PC-9 (cell line): ENCODE results near the gene JMJD8. TPM values are rescaled to one million over a fixed set of nuclear protein-coding genes. Genes with fewer than 3 reads are reported as not detected.
A peak's percentile ranks its signal among the peaks of the same experiment; 100 is the strongest.

ENCODE experiments used
- BruUV-seq: library from RNA; stranded (reverse); fragments of 400-500 nt; replicated peaks from 2 replicates; lab custom pipeline; 2021; lab: Mats Ljungman, UMichigan
- CTCF ChIA-PET: fragments of 300-600 bp; sonication (Branson Sonifier 250); formaldehyde crosslinking; loops from one replicate; lab custom pipeline; 2022; ENCODE audit warnings: antibody characterized with exemption; lab: Charles Lee
- POLR2A ChIA-PET: fragments of 300-600 bp; sonication (Branson Sonifier 250); formaldehyde crosslinking; loops from one replicate; lab custom pipeline; 2022; ENCODE audit warnings: antibody characterized with exemption; ENCODE audit not compliant: unreplicated experiment; lab: Charles Lee
- DNase-seq, 2 experiments: peaks; one replicate each; pipeline versions ENCODE4 v3.0.0 to v3.0.0-alpha.2; 2015 to 2022; ENCODE audit warnings: mixed read lengths in 1 of 2
- H2AFZ ChIP-seq: fragments of 200-600 bp; sonication (generic); 2 replicates; pipeline ENCODE4 v1.8.1; 2017; ENCODE audit warnings: antibody characterized with exemption
- H3F3A ChIP-seq: fragments of 200-600 bp; sonication (generic); 2 replicates; pipeline ENCODE4 v1.8.1; 2017; ENCODE audit warnings: antibody characterized with exemption, mild to moderate bottlenecking, low read depth; ENCODE audit not compliant: insufficient read depth
- H3K27ac ChIP-seq: fragments of 200-600 bp; sonication (generic); 2 replicates; pipeline ENCODE4 v1.6.1; 2016; ENCODE audit warnings: mixed run types
- H3K27me3 ChIP-seq: fragments of 200-600 bp; sonication (generic); 2 replicates; pipeline ENCODE4 v1.6.1; 2016; ENCODE audit warnings: low read depth, mixed run types; ENCODE audit not compliant: insufficient read depth
- H3K36me3 ChIP-seq: fragments of 200-600 bp; sonication (generic); 2 replicates; pipeline ENCODE4 v1.6.1; 2016; ENCODE audit warnings: low read depth, mixed run types
- H3K4me1 ChIP-seq: fragments of 200-600 bp; sonication (generic); replicated peaks from 2 replicates; pipeline ENCODE4 v1.6.1; 2016; ENCODE audit warnings: mixed run types; ENCODE audit not compliant: insufficient read depth
- H3K4me2 ChIP-seq: fragments of 200-600 bp; sonication (generic); 2 replicates; pipeline ENCODE4 v1.6.1; 2017; ENCODE audit warnings: mixed run types
- H3K4me3 ChIP-seq: fragments of 200-600 bp; sonication (generic); 2 replicates; pipeline ENCODE4 v1.6.1; 2016; ENCODE audit warnings: mixed run types
- H3K79me2 ChIP-seq: fragments of 200-600 bp; sonication (generic); 2 replicates; pipeline ENCODE4 v1.6.1; 2017; ENCODE audit warnings: low read depth, mixed run types
- H3K9me2 ChIP-seq: fragments of 200-600 bp; sonication (generic); 2 replicates; pipeline ENCODE4 v1.8.1; 2017; ENCODE audit warnings: mild to moderate bottlenecking; ENCODE audit not compliant: insufficient read depth
- H3K9me3 ChIP-seq: fragments of 200-600 bp; sonication (generic); 2 replicates; pipeline ENCODE4 v1.8.1; 2016; ENCODE audit warnings: low read depth; ENCODE audit not compliant: insufficient read depth
- H4K20me1 ChIP-seq: fragments of 200-600 bp; sonication (generic); 2 replicates; pipeline ENCODE4 v1.8.1; 2017; ENCODE audit not compliant: insufficient read depth
- EZH2 ChIP-seq: fragments of 200-600 bp; sonication (generic); IDR thresholded peaks from 2 replicates; pipeline ENCODE4 v1.8.0; 2017; ENCODE audit warnings: antibody characterized with exemption, low read depth
- intact Hi-C: fragments of 100-400 bp; cut with micrococcal nuclease; formaldehyde crosslinking; loops from one replicate; pipeline ENCODE4 v1.10.0; 2022; ENCODE audit not compliant: unreplicated experiment
- total RNA-seq: library from RNA; stranded (reverse); gene quantifications from 2 replicates; pipeline ENCODE4 v1.2.3, GENCODE V29; 2021
- TF ChIP-seq, protein P1 (sequence below): fragments of 200-600 bp; sonication (generic); conservative IDR thresholded peaks from 2 replicates; pipeline ENCODE4 v1.6.1; 2017; ENCODE audit warnings: mixed run types, antibody characterized with exemption, mild to moderate bottlenecking, moderate library complexity

JMJD8 gene
- total RNA-seq, 1 experiment from 2014 or later: 57.4 TPM

GRCh38 chr16:685967-686366 lies 1.8 kb upstream of the JMJD8 start:
- POLR2A ChIA-PET: no interaction called here
- BruUV-seq: no TSS peak

DNA sequence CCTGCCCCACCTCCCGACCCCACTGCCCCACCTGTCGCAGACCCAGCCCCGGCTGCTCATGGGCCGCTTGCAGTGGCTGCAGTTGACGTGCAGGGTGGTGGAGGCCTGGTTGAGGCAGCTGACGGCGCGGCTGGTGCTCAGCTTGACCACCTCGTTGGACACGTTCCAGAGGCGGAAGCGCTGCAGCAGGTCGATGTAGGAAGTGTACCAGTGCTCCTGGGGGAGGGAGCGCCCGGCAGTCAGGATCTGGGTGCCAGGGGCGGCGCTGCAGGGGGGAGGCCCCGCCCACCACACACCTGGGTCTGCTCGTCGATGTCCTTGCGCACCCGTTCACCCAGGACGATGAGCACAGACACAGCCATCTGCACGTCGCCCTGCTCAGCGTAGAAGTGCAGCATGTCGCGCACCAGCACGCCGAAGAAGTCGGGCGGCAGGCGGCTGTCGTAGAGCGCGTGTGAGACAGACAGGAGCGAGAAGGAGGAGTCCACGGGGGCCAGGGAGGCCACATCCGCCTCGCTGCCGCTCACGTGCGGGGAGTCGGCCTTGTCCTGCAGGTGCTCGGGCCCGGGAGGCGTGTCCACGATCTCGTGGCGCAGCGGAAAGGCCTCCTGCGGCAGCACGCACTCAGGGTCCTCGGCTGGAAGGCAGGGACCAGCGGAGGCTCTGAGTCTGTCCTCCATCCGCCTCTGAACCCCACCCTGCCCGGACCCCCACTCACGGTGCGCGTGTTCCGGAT lies 995 bp upstream of the JMJD8 start:
- DNase-seq: no peak
- TF ChIP-seq EZH2: no peak
- TF ChIP-seq, protein P1, sequence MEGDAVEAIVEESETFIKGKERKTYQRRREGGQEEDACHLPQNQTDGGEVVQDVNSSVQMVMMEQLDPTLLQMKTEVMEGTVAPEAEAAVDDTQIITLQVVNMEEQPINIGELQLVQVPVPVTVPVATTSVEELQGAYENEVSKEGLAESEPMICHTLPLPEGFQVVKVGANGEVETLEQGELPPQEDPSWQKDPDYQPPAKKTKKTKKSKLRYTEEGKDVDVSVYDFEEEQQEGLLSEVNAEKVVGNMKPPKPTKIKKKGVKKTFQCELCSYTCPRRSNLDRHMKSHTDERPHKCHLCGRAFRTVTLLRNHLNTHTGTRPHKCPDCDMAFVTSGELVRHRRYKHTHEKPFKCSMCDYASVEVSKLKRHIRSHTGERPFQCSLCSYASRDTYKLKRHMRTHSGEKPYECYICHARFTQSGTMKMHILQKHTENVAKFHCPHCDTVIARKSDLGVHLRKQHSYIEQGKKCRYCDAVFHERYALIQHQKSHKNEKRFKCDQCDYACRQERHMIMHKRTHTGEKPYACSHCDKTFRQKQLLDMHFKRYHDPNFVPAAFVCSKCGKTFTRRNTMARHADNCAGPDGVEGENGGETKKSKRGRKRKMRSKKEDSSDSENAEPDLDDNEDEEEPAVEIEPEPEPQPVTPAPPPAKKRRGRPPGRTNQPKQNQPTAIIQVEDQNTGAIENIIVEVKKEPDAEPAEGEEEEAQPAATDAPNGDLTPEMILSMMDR: no peak
- H4K20me1 ChIP-seq: peaks cover 30% of the 10 kb centered on the region
- peaks cover 31% of the 10 kb centered on the region; the same call in 1 of the 2 replicates for H3F3A ChIP-seq
- no peak overlapping the region for H3K27ac ChIP-seq
- peaks cover 41% of the 10 kb centered on the region for H3K4me1 ChIP-seq
- ChIA-PET POLR2A (no interaction called here), CTCF (no interaction called here)
- H2AFZ ChIP-seq: no peak overlapping the region
- H3K4me2 ChIP-seq: peak overlapping the region; percentile 86
- H3K9me3 ChIP-seq: no peaks in the 10 kb centered on the region
- H3K27me3 ChIP-seq: no peaks in the 10 kb centered on the region
- H3K4me3 ChIP-seq: no peak overlapping the region
- peaks cover 45% of the 10 kb centered on the region for H3K79me2 ChIP-seq
- H3K9me2 ChIP-seq: no peaks in the 10 kb centered on the region
- H3K36me3 ChIP-seq: no peaks in the 10 kb centered on the region; the same call in 1 of the 2 replicates
- no TSS peak for BruUV-seq
- intact Hi-C loops: loop anchor here (5.0 kb wide), 1 partner anchor 158 kb away; the partner anchor contains the start of gene CAPN15

More at GRCh38 chr16:685967-686366, 1.8 kb upstream of the JMJD8 start:
- Histone ChIP-seq H3K9me2 (no peaks in the 10 kb centered on the region), H3F3A (peaks cover 32% of the 10 kb centered on the region; the same call in 1 of the 2 replicates), H3K36me3 (no peaks in the 10 kb centered on the region; the same call in 1 of the 2 replicates), H3K9me3 (no peaks in the 10 kb centered on the region), H3K27me3 (no peaks in the 10 kb centered on the region), H3K4me2 (no peak overlapping the region), H3K4me3 (no peak overlapping the region), H3K79me2 (peaks cover 41% of the 10 kb centered on the region), H3K4me1 (peaks cover 46% of the 10 kb centered on the region), H2AFZ (no peak overlapping the region), H4K20me1 (peaks cover 26% of the 10 kb centered on the region), H3K27ac (no peak overlapping the region)
- CTCF ChIA-PET: no interaction called here
- peak in 1 of 2 experiments; percentile 65 for DNase-seq
- intact Hi-C loops: no loop called here
- TF ChIP-seq, protein P1: peak; percentile 71
- TF ChIP-seq EZH2: no peak

GRCh38 chr16:683396-684070 lies 601 bp downstream of the JMJD8 start:
- Histone ChIP-seq H2AFZ (no peak overlapping the region), H3K27me3 (no peaks in the 10 kb centered on the region), H3F3A (peaks cover 41% of the 10 kb centered on the region; the same call in 1 of the 2 replicates), H4K20me1 (peaks cover 30% of the 10 kb centered on the region), H3K4me2 (peak overlapping the region; percentile 86), H3K4me1 (peaks cover 33% of the 10 kb centered on the region), H3K36me3 (no peaks in the 10 kb centered on the region; the same call in 1 of the 2 replicates), H3K79me2 (peaks cover 33% of the 10 kb centered on the region), H3K9me3 (no peaks in the 10 kb centered on the region), H3K27ac (no peak overlapping the region), H3K9me2 (no peaks in the 10 kb centered on the region), H3K4me3 (peak overlapping the region; percentile 83)
- intact Hi-C loops: loop anchor here (5.0 kb wide), 1 partner anchor 156 kb away; the partner anchor contains the start of gene CAPN15
- POLR2A ChIA-PET: no interaction called here
- CTCF ChIA-PET: no interaction called here
- no TSS peak for BruUV-seq
- no peak for DNase-seq
- TF ChIP-seq, protein P1: no peak
- TF ChIP-seq EZH2: no peak
